Kidney epithelial cell (primary cell): ENCODE data around the gene SYNM. TPM values are rescaled to one million over a fixed set of nuclear protein-coding genes. Genes with fewer than 3 reads are reported as not detected.

Experiments used
- DNase-seq: peaks from one replicate; pipeline ENCODE4 v3.0.0-alpha.2; 2010; ENCODE audit warnings: low read depth
- H3K27me3 ChIP-seq: 2 replicates; pipeline ENCODE4 v1.6.0; 2011; ENCODE audit warnings: low read length; ENCODE audit not compliant: control insufficient read depth, insufficient read depth
- H3K36me3 ChIP-seq: 2 replicates; pipeline ENCODE4 v1.5.1; 2011; ENCODE audit warnings: low read length; ENCODE audit not compliant: control insufficient read depth, insufficient read depth
- H3K4me3 ChIP-seq: 2 replicates; pipeline ENCODE4 v1.5.1; 2011; ENCODE audit warnings: low read depth, mild to moderate bottlenecking, control low read depth, low read length
- CTCF ChIP-seq: IDR thresholded peaks from 2 replicates; pipeline ENCODE4 v1.5.1; 2011; ENCODE audit warnings: mild to moderate bottlenecking, moderate library complexity, low read length, control low read depth, inconsistent platforms; ENCODE audit not compliant: insufficient read depth, poor library complexity, severe bottlenecking
- total RNA-seq: library from RNA; depleted of rRNA; stranded (reverse); fragments of >200 nt; gene quantifications from 2 replicates; pipeline ENCODE4 v1.2.3, GENCODE V29; 2015

The SYNM gene
- total RNA-seq, 1 donor from 2014 or later: 3.9 TPM

- Histone ChIP-seq H3K27me3 (no peaks in the 10 kb centered on the region), H3K4me3 (no peak overlapping the region), H3K36me3 (no peaks in the 10 kb centered on the region)
- TF ChIP-seq CTCF: no peak
- DNase-seq: no peak
Observed at GRCh38 chr15:99143242-99143641, 38.4 kb downstream of the SYNM start.

- DNase-seq: no peak
- Histone ChIP-seq H3K4me3 (no peak overlapping the region), H3K36me3 (no peaks in the 10 kb centered on the region), H3K27me3 (no peaks in the 10 kb centered on the region)
- no peak for TF ChIP-seq CTCF
Observed at GRCh38 chr15:99143655-99144610, 39.1 kb downstream of the SYNM start.

GRCh38 chr15:99145005-99145404 is 40.1 kb downstream of the SYNM start:
- no peak for DNase-seq
- Histone ChIP-seq H3K27me3 (no peaks in the 10 kb centered on the region), H3K36me3 (no peaks in the 10 kb centered on the region), H3K4me3 (no peak overlapping the region)
- TF ChIP-seq CTCF: no peak

- no peak for DNase-seq
- H3K27me3 ChIP-seq: no peaks in the 10 kb centered on the region
- no peak overlapping the region for H3K4me3 ChIP-seq
- TF ChIP-seq CTCF: no peak
- H3K36me3 ChIP-seq: no peaks in the 10 kb centered on the region
Observed at GRCh38 chr15:99145778-99146177, 40.9 kb downstream of the SYNM start.

- Histone ChIP-seq H3K4me3 (no peak overlapping the region), H3K36me3 (no peaks in the 10 kb centered on the region), H3K27me3 (no peaks in the 10 kb centered on the region)
- DNase-seq: no peak
- TF ChIP-seq CTCF: no peak
Observed at GRCh38 chr15:99146661-99147060, 41.8 kb downstream of the SYNM start.
